NT2/D1 (cell line): ENCODE data around the gene RPTOR.

Experiments
- SUZ12 ChIP-seq: IDR thresholded peaks from 2 replicates; pipeline ENCODE4 v1.6.1; 2011; ENCODE audit not compliant: insufficient read length, insufficient read depth; ENCODE audit errors: extremely low read depth
- YY1 ChIP-seq: IDR thresholded peaks from 2 replicates; pipeline ENCODE4 v1.6.1; 2011; ENCODE audit not compliant: insufficient read length, insufficient read depth
- ZNF274 ChIP-seq: IDR thresholded peaks from 2 replicates; pipeline ENCODE4 v1.6.1; 2011; ENCODE audit warnings: mild to moderate bottlenecking, low read depth, low read length

DNA sequence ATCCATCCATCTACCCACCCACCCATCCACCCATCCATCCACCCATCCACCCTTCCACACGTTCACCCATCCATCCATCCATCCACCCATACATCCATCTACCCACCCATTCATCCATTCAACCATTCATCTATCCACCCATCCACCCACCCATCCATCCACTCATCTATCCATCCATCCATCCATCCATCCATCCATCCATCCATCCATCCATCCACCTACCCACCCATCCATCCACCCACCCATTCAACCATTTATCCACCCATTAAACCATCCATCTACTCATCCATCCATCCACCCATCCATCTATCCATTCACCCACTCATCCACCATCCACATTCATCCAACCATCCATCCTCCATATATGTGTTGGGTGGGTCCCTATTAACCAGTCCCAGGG is 26.2 kb upstream of the RPTOR start:
- TF ChIP-seq ZNF274 (no peak), SUZ12 (no peak), YY1 (no peak)
